A673 (cell line): ENCODE measurements around the gene MEF2C. TPM values are rescaled to one million over a fixed set of nuclear protein-coding genes. Genes with fewer than 3 reads are reported as not detected.

Experiments
- BruUV-seq: library from RNA; stranded (reverse); fragments of 400-500 nt; replicated peaks from 2 replicates; lab custom pipeline; 2021; lab: Mats Ljungman, UMichigan
- CTCF ChIA-PET: fragments of 300-600 bp; sonication (Branson Sonifier 250); formaldehyde crosslinking; loops from one replicate; lab custom pipeline; 2022; ENCODE audit warnings: antibody characterized with exemption; lab: Charles Lee
- POLR2A ChIA-PET: fragments of 300-600 bp; sonication (Branson Sonifier 250); formaldehyde crosslinking; loops from one replicate; lab custom pipeline; 2022; ENCODE audit warnings: antibody characterized with exemption; ENCODE audit not compliant: low non-redundant PET; lab: Charles Lee
- DNase-seq: peaks from one replicate; pipeline ENCODE4 v3.0.0-alpha.2; 2015; ENCODE audit warnings: low spot score
- H3K27ac ChIP-seq: fragments of 200-600 bp; sonication (generic); 2 replicates; pipeline ENCODE4 v1.5.1; 2016; ENCODE audit warnings: mixed run types, low read depth, mild to moderate bottlenecking, mixed read lengths, antibody characterized with exemption, low read length; ENCODE audit not compliant: poor library complexity, severe bottlenecking
- H3K27me3 ChIP-seq: fragments of 200-600 bp; sonication (generic); replicated peaks from 2 replicates; pipeline ENCODE4 v1.6.1; 2017; ENCODE audit warnings: mixed run types, low read depth, mild to moderate bottlenecking, mixed read lengths, antibody characterized with exemption, low read length; ENCODE audit not compliant: insufficient read depth, poor library complexity
- H3K36me3 ChIP-seq: fragments of 200-600 bp; sonication (generic); 2 replicates; pipeline ENCODE4 v1.6.1; 2016; ENCODE audit warnings: mixed run types, mild to moderate bottlenecking, mixed read lengths, antibody characterized with exemption, low read length; ENCODE audit not compliant: insufficient read depth, poor library complexity, severe bottlenecking
- H3K4me1 ChIP-seq: fragments of 200-600 bp; sonication (generic); 2 replicates; pipeline ENCODE4 v1.6.1; 2017; ENCODE audit warnings: mixed run types, mild to moderate bottlenecking, mixed read lengths, antibody characterized with exemption, low read length; ENCODE audit not compliant: insufficient read depth, poor library complexity, severe bottlenecking
- H3K4me3 ChIP-seq: fragments of 200-600 bp; sonication (generic); 2 replicates; pipeline ENCODE4 v1.5.1; 2016; ENCODE audit warnings: low read depth, mixed run types, mild to moderate bottlenecking, mixed read lengths, low read length; ENCODE audit not compliant: poor library complexity, severe bottlenecking
- H3K9me3 ChIP-seq: fragments of 200-600 bp; sonication (generic); 2 replicates; pipeline ENCODE4 v1.6.1; 2016; ENCODE audit warnings: mixed run types, low read depth, mild to moderate bottlenecking, mixed read lengths, antibody characterized with exemption, low read length; ENCODE audit not compliant: poor library complexity, severe bottlenecking
- EZH2 ChIP-seq: fragments of 200-600 bp; sonication (generic); IDR thresholded peaks from 2 replicates; pipeline ENCODE4 v1.6.1; 2017; ENCODE audit warnings: borderline replicate concordance, low read depth, mild to moderate bottlenecking, mixed read lengths, antibody characterized with exemption, low read length; ENCODE audit not compliant: poor library complexity, severe bottlenecking
- intact Hi-C: fragments of 100-400 bp; cut with micrococcal nuclease; formaldehyde crosslinking; loops from one replicate; pipeline ENCODE4 v1.10.0; 2022; ENCODE audit not compliant: unreplicated experiment
- total RNA-seq: library from RNA; stranded (reverse); gene quantifications from 2 replicates; pipeline ENCODE4 v1.2.3, GENCODE V29; 2021
- TF ChIP-seq, protein P1 (sequence below): fragments of 300-800, 200-600 bp; sonication (generic); conservative IDR thresholded peaks from 2 replicates; pipeline ENCODE4 v1.5.1; 2017; ENCODE audit warnings: low read depth, mild to moderate bottlenecking, antibody characterized with exemption, low read length, moderate library complexity, mixed read lengths

MEF2C gene
- total RNA-seq, 1 experiment from 2014 or later: 2.0 TPM

DNA sequence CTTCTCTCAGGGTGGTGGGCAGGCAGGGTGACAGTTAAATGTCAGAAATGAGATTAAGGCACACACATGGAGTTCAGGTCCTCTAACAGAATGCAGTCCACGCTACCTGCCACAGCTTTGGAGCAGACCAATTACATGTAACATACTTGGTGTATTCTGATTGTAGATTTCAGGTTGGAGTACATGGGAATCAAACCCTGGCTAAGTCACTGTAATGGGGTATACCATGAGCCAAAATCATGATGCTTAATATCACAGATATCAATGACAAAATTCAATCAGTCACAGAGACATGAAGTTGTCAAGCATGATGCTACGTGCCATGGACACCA lies 48.9 kb downstream of the MEF2C start:
- Histone ChIP-seq H3K4me1 (no peaks in the 10 kb centered on the region), H3K27ac (no peak overlapping the region), H3K4me3 (no peak overlapping the region), H3K9me3 (no peaks in the 10 kb centered on the region), H3K27me3 (no peaks in the 10 kb centered on the region), H3K36me3 (no peaks in the 10 kb centered on the region)
- no peak for TF ChIP-seq EZH2
- TF ChIP-seq, protein P1, sequence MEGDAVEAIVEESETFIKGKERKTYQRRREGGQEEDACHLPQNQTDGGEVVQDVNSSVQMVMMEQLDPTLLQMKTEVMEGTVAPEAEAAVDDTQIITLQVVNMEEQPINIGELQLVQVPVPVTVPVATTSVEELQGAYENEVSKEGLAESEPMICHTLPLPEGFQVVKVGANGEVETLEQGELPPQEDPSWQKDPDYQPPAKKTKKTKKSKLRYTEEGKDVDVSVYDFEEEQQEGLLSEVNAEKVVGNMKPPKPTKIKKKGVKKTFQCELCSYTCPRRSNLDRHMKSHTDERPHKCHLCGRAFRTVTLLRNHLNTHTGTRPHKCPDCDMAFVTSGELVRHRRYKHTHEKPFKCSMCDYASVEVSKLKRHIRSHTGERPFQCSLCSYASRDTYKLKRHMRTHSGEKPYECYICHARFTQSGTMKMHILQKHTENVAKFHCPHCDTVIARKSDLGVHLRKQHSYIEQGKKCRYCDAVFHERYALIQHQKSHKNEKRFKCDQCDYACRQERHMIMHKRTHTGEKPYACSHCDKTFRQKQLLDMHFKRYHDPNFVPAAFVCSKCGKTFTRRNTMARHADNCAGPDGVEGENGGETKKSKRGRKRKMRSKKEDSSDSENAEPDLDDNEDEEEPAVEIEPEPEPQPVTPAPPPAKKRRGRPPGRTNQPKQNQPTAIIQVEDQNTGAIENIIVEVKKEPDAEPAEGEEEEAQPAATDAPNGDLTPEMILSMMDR: no peak
- no peak for DNase-seq
- intact Hi-C loops: no loop called here
- POLR2A ChIA-PET: no interaction called here
- BruUV-seq: no TSS peak
- CTCF ChIA-PET: no interaction called here

DNA sequence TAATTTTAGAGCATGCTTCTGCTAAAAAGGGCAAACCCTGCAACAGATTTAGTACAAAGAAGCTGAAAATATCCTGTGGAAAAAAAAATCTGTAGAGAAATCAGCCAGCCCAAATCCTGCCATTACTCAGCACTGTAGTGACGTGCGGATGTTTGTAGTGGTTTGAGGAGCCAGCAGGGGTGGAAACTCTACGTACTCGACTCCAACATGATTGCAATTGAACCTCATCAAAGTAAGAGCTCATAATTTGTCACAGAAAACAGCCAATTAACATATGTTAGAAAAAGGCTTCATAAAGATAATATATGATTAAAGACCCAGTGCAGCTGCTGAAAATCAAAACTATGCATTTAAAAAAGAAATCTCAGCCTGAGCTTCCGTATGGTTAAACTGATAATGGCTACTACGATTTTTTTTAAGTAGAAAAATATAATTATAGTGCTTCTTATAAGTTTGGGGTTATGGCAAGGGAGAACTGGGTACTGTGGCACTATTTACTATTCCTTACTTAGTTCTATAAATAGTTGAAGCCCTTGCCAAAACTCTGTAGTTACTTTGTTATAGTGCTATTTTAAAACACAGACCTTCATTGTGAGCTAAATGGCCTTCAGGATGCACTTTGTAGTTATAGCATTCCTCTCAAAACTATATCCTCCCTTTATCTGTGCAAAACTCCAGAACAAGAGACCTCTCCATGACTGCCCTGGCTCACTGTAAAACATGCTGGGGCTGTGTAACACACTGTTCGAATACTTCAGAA lies 49.4 kb downstream of the MEF2C start:
- no peaks in the 10 kb centered on the region for H3K27me3 ChIP-seq
- no peaks in the 10 kb centered on the region for H3K4me1 ChIP-seq
- no peaks in the 10 kb centered on the region for H3K36me3 ChIP-seq
- BruUV-seq: no TSS peak
- TF ChIP-seq EZH2: no peak
- TF ChIP-seq, protein P1: no peak
- no peak overlapping the region for H3K4me3 ChIP-seq
- no peaks in the 10 kb centered on the region for H3K9me3 ChIP-seq
- CTCF ChIA-PET: no interaction called here
- no peak overlapping the region for H3K27ac ChIP-seq
- intact Hi-C loops: no loop called here
- no peak for DNase-seq
- POLR2A ChIA-PET: no interaction called here

DNA sequence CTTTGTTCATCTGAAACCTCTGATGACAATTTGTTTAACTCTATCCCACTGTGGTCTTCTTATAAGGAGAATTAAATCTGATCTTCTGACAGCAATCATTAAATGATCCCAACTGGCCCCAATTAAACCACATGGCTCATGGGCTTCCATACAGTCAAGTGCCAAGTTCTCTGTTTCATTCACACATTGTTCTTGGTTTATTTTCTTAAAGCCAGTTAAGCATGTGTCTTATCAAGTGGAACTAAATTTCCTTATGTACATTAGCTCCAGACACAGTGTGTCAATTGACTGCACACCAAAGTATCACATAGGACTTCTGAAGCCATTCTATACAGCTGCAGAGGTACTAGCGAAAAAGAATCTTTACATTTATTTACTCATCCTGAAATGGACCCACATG lies 51.2 kb downstream of the MEF2C start:
- no peaks in the 10 kb centered on the region for H3K27me3 ChIP-seq
- H3K27ac ChIP-seq: no peak overlapping the region
- CTCF ChIA-PET: no interaction called here
- no peaks in the 10 kb centered on the region for H3K9me3 ChIP-seq
- H3K4me3 ChIP-seq: no peak overlapping the region
- POLR2A ChIA-PET: no interaction called here
- no peaks in the 10 kb centered on the region for H3K4me1 ChIP-seq
- no peak for TF ChIP-seq EZH2
- TF ChIP-seq, protein P1: no peak
- no peak for DNase-seq
- intact Hi-C loops: no loop called here
- BruUV-seq: no TSS peak
- H3K36me3 ChIP-seq: no peaks in the 10 kb centered on the region
